Testis (tissue), 3 donors: ENCODE measurements around the gene LSP1. TPM values are rescaled to one million over a fixed set of nuclear protein-coding genes. Genes with fewer than 3 reads are reported as not detected.

Experiments
- DNase-seq: peaks from one replicate; pipeline ENCODE4 v3.0.0-alpha.2; 2019
- H3K27ac ChIP-seq, 2 donors: fragments of 200-600 bp; sonication (generic); one replicate each; pipeline ENCODE4 v1.5.1; 2019
- H3K27me3 ChIP-seq: fragments of 200-600 bp; sonication (generic); one replicate; pipeline ENCODE4 v1.5.1; 2019
- H3K36me3 ChIP-seq: fragments of 200-600 bp; sonication (generic); one replicate; pipeline ENCODE4 v1.5.1; 2017; ENCODE audit warnings: low read depth; ENCODE audit errors: missing control alignments
- H3K4me1 ChIP-seq: fragments of 200-600 bp; sonication (generic); one replicate; pipeline ENCODE4 v1.5.1; 2019
- H3K4me3 ChIP-seq, 2 donors: fragments of 200-600 bp; sonication (generic); one replicate each; pipeline ENCODE4 v1.5.1; 2017 to 2019
- H3K9me3 ChIP-seq: fragments of 200-600 bp; sonication (generic); one replicate; pipeline ENCODE4 v1.5.1; 2017
- POLR2A ChIP-seq: fragments of 450-650 bp; IDR thresholded peaks from one replicate; pipeline ENCODE4 v1.6.1; 2017; ENCODE audit warnings: antibody characterized with exemption, mild to moderate bottlenecking, moderate library complexity
- WGBS, 2 donors: methylation state at CpG; one replicate each; pipeline ENCODE4 v1.1.5; 2018; 5-methylcytosine and 5-hydroxymethylcytosine counted together
- intact Hi-C: fragments of 100-400 bp; cut with DNase I; formaldehyde crosslinking; loops from one replicate; pipeline ENCODE4 v1.15.1; 2023; ENCODE audit warnings: low total_unique reads
- polyA plus RNA-seq: library from polyadenylated mRNA; stranded (reverse); fragments of 350-450 nt; fragmentation: Illumina TruSeq; extraction: RNeasy Lipid Tissue Mini Kit (QIAGEN cat#74804); gene quantifications from one replicate; pipeline ENCODE4 v1.2.3, GENCODE V29; 2014; ENCODE audit warnings: low read depth, low replicate concordance; ENCODE audit not compliant: insufficient read depth
- total RNA-seq, 2 donors: library from RNA; depleted of rRNA; stranded (reverse); fragments of >200 nt; gene quantifications; one replicate each; pipeline ENCODE4 v1.2.3, GENCODE V29; 2016
- TF ChIP-seq, protein P1 (sequence below), 3 experiments: fragments of 450-650 bp in 2 of 3; fragments of 200-600 bp in 1 of 3; sonication (generic) in 1 of 3; IDR thresholded peaks; one replicate each; pipeline ENCODE4 v1.5.1; 2016 to 2019; ENCODE audit warnings: antibody characterized with exemption in 3 of 3, mild to moderate bottlenecking in 2 of 3, moderate library complexity in 1 of 3

Gene LSP1
- total and polyA plus RNA-seq, 3 donors from 2014 or later, result 13.0 to 50.1 (median 19.9) TPM

GRCh38 chr11:1853376-1854131, 670 bp downstream of the LSP1 start:
- no peaks in the 10 kb centered on the region for H3K36me3 ChIP-seq
- 89 to 93% methylated on average over 15 to 16 of the region's 19 CpGs for WGBS, 2 donors
- no peaks in the 10 kb centered on the region for H3K27me3 ChIP-seq
- H3K9me3 ChIP-seq, result no peaks in the 10 kb centered on the region
- no peak overlapping the region for H3K27ac ChIP-seq
- intact Hi-C loops, result no loop called here
- peaks cover 3% of the 10 kb centered on the region for H3K4me1 ChIP-seq
- no peak for DNase-seq
- no peak overlapping the region for H3K4me3 ChIP-seq
- TF ChIP-seq, protein P1, sequence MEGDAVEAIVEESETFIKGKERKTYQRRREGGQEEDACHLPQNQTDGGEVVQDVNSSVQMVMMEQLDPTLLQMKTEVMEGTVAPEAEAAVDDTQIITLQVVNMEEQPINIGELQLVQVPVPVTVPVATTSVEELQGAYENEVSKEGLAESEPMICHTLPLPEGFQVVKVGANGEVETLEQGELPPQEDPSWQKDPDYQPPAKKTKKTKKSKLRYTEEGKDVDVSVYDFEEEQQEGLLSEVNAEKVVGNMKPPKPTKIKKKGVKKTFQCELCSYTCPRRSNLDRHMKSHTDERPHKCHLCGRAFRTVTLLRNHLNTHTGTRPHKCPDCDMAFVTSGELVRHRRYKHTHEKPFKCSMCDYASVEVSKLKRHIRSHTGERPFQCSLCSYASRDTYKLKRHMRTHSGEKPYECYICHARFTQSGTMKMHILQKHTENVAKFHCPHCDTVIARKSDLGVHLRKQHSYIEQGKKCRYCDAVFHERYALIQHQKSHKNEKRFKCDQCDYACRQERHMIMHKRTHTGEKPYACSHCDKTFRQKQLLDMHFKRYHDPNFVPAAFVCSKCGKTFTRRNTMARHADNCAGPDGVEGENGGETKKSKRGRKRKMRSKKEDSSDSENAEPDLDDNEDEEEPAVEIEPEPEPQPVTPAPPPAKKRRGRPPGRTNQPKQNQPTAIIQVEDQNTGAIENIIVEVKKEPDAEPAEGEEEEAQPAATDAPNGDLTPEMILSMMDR (IDR thresholded peaks at IDR 0.05), result no peak
- TF ChIP-seq POLR2A, result no peak

DNA sequence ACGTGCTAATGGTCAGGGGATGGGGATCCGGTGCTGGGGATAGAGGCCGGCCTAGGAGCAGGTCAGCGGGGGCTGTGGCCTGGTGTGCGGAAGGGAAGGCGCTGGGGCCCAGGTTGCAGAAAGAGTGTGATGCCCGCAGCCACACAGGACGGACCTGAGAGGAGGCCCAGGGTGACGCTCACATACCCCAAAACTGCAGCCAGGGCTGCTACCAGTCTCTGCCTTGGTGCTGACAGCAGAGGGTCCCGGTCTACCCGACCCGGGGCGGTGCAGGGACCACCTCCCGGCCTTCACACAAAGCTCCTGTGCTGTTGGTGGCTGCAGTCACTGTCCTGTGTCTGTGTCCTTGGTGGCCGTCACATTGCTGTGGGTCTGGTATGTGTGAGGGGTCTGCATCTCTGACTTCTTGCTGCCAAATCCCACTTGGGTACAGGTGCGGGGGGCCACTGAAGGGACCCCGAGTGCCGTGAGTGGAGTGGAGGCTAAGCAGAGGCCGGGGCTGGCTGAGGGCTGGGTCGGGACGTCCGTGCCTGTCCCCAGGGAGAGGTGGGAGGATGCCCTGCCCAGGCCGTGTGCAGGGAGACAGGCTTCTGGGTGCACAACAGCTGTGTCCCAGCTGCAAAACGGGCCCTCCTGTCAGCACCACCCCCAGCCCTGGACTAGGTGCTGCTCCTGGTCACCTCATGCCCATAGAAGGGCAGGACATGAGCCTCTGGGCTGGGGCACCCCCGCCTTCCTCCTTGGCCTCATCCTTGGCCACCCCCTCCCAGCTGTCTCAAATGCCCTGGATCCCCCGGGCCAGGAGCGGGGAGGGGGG, 1.5 kb downstream of the LSP1 start:
- WGBS, 2 donors, result 72 to 89% methylated on average over 15 to 27 of the region's 27 CpGs

DNA sequence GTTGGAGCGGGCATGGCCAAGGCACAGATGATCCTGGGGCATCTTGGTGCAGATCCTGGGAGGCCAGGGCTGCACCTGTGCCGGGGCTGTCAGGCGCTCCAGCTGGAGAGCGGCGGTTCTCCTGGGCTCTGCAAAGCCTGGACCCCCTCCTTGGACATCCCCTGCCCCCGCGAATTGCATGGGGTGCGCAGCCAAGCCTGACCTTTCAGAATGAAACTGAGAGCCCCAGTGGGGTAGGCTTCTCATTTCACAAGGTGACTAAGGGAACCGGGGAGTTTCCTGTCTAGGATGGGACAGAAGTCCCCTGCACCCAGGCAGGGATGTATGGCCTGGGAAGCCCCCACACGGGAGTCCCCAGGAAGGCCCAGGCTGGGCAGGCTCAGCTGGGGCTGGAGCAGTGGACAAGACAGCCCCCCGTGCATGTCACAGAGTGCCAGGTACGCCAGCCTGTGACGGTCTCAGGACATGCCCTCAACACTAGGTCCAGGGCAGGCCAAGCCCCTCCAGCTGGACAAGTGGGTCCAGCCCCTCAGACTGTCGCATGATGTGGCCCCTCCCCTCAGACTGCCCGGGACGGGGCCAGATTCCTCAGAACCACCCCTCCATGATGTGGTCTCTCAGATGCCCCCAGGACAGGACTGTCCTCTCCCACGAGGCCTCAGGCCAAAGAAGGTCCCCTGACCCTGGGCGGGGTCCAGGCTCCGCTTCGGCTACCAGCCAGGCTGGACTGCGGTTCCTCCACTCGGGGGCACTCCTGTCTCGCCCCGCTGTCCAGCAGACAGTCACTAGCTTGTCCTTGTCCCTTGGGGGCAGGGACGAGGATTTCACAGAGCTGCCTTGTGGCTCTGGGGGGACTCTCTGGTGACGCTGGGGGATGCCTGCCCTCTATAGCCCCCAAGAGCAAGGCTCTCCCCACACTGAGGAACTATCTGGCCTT, 2.3 kb downstream of the LSP1 start:
- Histone ChIP-seq H3K4me1 (no peaks in the 10 kb centered on the region), H3K9me3 (no peaks in the 10 kb centered on the region), H3K27ac (no peak overlapping the region), H3K4me3 (no peak overlapping the region), H3K36me3 (no peaks in the 10 kb centered on the region), H3K27me3 (no peaks in the 10 kb centered on the region)
- no peak for DNase-seq
- intact Hi-C loops, result no loop called here
- 91% methylated on average over 17 to 24 of the region's 26 CpGs for WGBS, 2 donors
- TF ChIP-seq, protein P1 (IDR thresholded peaks at IDR 0.05), result no peak
- TF ChIP-seq POLR2A, result no peak

More for the DNA sequence above, 1.5 kb downstream of the LSP1 start:
- no peak for TF ChIP-seq POLR2A
- TF ChIP-seq, protein P1 (IDR thresholded peaks at IDR 0.05), result no peak
- no peaks in the 10 kb centered on the region for H3K27me3 ChIP-seq
- H3K36me3 ChIP-seq, result no peaks in the 10 kb centered on the region
- no peaks in the 10 kb centered on the region for H3K4me1 ChIP-seq
- H3K4me3 ChIP-seq, result no peak overlapping the region
- no peak for DNase-seq
- no peaks in the 10 kb centered on the region for H3K9me3 ChIP-seq
- no peak overlapping the region for H3K27ac ChIP-seq
- intact Hi-C loops, result no loop called here

- no peaks in the 10 kb centered on the region for H3K9me3 ChIP-seq
- H3K4me3 ChIP-seq, result no peak overlapping the region
- no peak for TF ChIP-seq POLR2A
- TF ChIP-seq, protein P1 (IDR thresholded peaks at IDR 0.05), result no peak
- H3K4me1 ChIP-seq, result no peaks in the 10 kb centered on the region
- H3K27me3 ChIP-seq, result no peaks in the 10 kb centered on the region
- no peak overlapping the region for H3K27ac ChIP-seq
- intact Hi-C loops, result no loop called here
- no peaks in the 10 kb centered on the region for H3K36me3 ChIP-seq
- WGBS, 2 donors, result 87 to 92% methylated on average over 3 to 11 of the region's 11 CpGs
- no peak for DNase-seq
Observed at GRCh38 chr11:1855886-1856265, 3.0 kb downstream of the LSP1 start.
